K562 (cell line): ENCODE data around the gene RBM7. TPM values are rescaled to one million over a fixed set of nuclear protein-coding genes. Genes with fewer than 3 reads are reported as not detected.

Experiments used
- AFF1 ChIP-seq, 2 experiments: fragments of 450-650 bp; IDR thresholded peaks; 2 replicates each; pipeline ENCODE4 v1.6.1; 2018; ENCODE audit warnings: mild to moderate bottlenecking in 2 of 2, low read depth in 1 of 2; ENCODE audit not compliant: partially characterized antibody in 2 of 2
- CTBP1 ChIP-seq: fragments of 450-650 bp; IDR thresholded peaks from 2 replicates; pipeline ENCODE4 v1.6.1; 2016; ENCODE audit warnings: borderline replicate concordance
- EP400 ChIP-seq: fragments of 450-650 bp; IDR thresholded peaks from 2 replicates; pipeline ENCODE4 v1.6.1; 2017; ENCODE audit warnings: antibody characterized with exemption, mild to moderate bottlenecking, moderate library complexity
- FOXK1 ChIP-seq: sonication (generic); formaldehyde crosslinking; IDR thresholded peaks from 2 replicates; pipeline ENCODE4 v1.8.0; 2022; ENCODE audit warnings: missing genetic modification reagents, mild to moderate bottlenecking, borderline replicate concordance
- HBP1 ChIP-seq: fragments of 450-650 bp; formaldehyde crosslinking; IDR thresholded peaks from 2 replicates; pipeline ENCODE4 v1.4.0; 2022; ENCODE audit warnings: missing genetic modification characterization
- NFE2L1 ChIP-seq: fragments of 450-650 bp; IDR thresholded peaks from 2 replicates; pipeline ENCODE4 v1.6.1; 2016; ENCODE audit warnings: missing genetic modification characterization, low read depth, mild to moderate bottlenecking, missing compliant biosample characterization, moderate library complexity, borderline replicate concordance
- POU5F1 ChIP-seq: fragments of 150-350 bp; IDR thresholded peaks from 2 replicates; pipeline ENCODE4 v1.6.1; 2014; ENCODE audit warnings: borderline replicate concordance, low read length, low read depth, mild to moderate bottlenecking; ENCODE audit not compliant: partially characterized antibody
- ZNF318 ChIP-seq, 2 experiments: fragments of 450-650 bp; IDR thresholded peaks; 2 replicates each; pipeline ENCODE4 v1.6.1; 2016; ENCODE audit warnings: mild to moderate bottlenecking in 2 of 2, borderline replicate concordance in 1 of 2, low read depth in 1 of 2, moderate library complexity in 1 of 2
- ZNF431 ChIP-seq: sonication (generic); formaldehyde crosslinking; IDR thresholded peaks from 2 replicates; pipeline ENCODE4 v1.8.0; 2022; ENCODE audit warnings: mild to moderate bottlenecking, missing genetic modification reagents
- polyA plus RNA-seq, 8 experiments: library from polyadenylated mRNA; depleted of rRNA in 4 of 8; stranded (reverse) in 5 of 8; unstranded in 3 of 8; fragments of >200 nt; fragmentation: Nextera tagmentation in 2 of 8; fragmentation: Illumina TruSeq in 1 of 8; extraction: Ambion mirVana in 2 of 8; extraction: Trizol in 1 of 8; gene quantifications; 2 replicates each; pipeline versions ENCODE4 v1.2.1 to v1.2.3, GENCODE V29; 2011 to 2014; ENCODE audit warnings: inconsistent platforms in 1 of 8, missing spikeins in 1 of 8
- total RNA-seq, 7 experiments: library from RNA; depleted of rRNA in 6 of 7; stranded (reverse); fragments of >200 nt in 6 of 7; fragmentation: Illumina TruSeq in 2 of 7; extraction: Trizol in 2 of 7; gene quantifications; 2 replicates each; pipeline versions ENCODE4 v1.2.1 to v1.2.3, GENCODE V29; 2011 to 2021; ENCODE audit warnings: low replicate concordance in 1 of 7
- TF ChIP-seq, protein P1 (sequence below), 2 experiments: fragments of 450-650 bp; conservative IDR thresholded peaks; 2 replicates each; pipeline ENCODE4 v1.6.1; 2017; ENCODE audit warnings: mild to moderate bottlenecking in 2 of 2, moderate library complexity in 2 of 2

RBM7 gene
- total and polyA plus RNA-seq, 9 of the 15 experiments (the other 6 are each of a cell fraction or from before 2014, with no cell fraction given), result 26.0 to 76.8 (median 49.6) TPM

- TF ChIP-seq ZNF318 (IDR thresholded peaks at IDR 0.05; ENCODE audit: borderline replicate concordance in 1 of 2, low read depth in 1 of 2), result no peak
- TF ChIP-seq HBP1 (CRISPR knock-in tag), result peak; percentile 60; the same call in 1 of the 2 replicates
- peak; percentile 89 for TF ChIP-seq EP400
- TF ChIP-seq, protein P1, sequence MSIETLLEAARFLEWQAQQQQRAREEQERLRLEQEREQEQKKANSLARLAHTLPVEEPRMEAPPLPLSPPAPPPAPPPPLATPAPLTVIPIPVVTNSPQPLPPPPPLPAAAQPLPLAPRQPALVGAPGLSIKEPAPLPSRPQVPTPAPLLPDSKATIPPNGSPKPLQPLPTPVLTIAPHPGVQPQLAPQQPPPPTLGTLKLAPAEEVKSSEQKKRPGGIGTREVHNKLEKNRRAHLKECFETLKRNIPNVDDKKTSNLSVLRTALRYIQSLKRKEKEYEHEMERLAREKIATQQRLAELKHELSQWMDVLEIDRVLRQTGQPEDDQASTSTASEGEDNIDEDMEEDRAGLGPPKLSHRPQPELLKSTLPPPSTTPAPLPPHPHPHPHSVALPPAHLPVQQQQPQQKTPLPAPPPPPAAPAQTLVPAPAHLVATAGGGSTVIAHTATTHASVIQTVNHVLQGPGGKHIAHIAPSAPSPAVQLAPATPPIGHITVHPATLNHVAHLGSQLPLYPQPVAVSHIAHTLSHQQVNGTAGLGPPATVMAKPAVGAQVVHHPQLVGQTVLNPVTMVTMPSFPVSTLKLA (conservative IDR thresholded peaks at IDR 0.05), result peak; percentile 88 to 90
- peak; percentile 35; the same call in 1 of the 2 replicates for TF ChIP-seq CTBP1
- peak; percentile 49; the same call in 1 of the 2 replicates for TF ChIP-seq ZNF431
- TF ChIP-seq FOXK1 (CRISPR knock-in tag), result peak; percentile 63; the same call in 1 of the 2 replicates
- peak; percentile 12 to 56 for TF ChIP-seq AFF1 (IDR thresholded peaks at IDR 0.05; ENCODE audit: low read depth in 1 of 2, partially characterized antibody in 2 of 2)
- TF ChIP-seq POU5F1, result peak; percentile 90
- TF ChIP-seq NFE2L1 (tag), result no peak
These were observed at the start of gene RBM7, which contains the start of gene C11orf71 (continued) for GRCh38 chr11:114400216-114400914.
